Liver (tissue), 3 donors: Measurements from ENCODE around the gene HMOX2.

Experiments used
- FOXA1 ChIP-seq: IDR thresholded peaks from 2 replicates; pipeline ENCODE4 v1.6.1; 2016; ENCODE audit warnings: antibody characterized with exemption
- HNF4A ChIP-seq, 2 donors: conservative IDR thresholded peaks; 2 replicates each; pipeline ENCODE4 v1.6.1; 2016; ENCODE audit warnings: antibody characterized with exemption in 2 of 2, mild to moderate bottlenecking in 2 of 2
- SP1 ChIP-seq: IDR thresholded peaks from 2 replicates; pipeline ENCODE4 v1.6.1; 2018; ENCODE audit warnings: antibody characterized with exemption, mild to moderate bottlenecking
- TAF1 ChIP-seq: conservative IDR thresholded peaks from 2 replicates; pipeline ENCODE4 v1.6.1; 2016; ENCODE audit warnings: antibody characterized with exemption, mild to moderate bottlenecking
- TF ChIP-seq, protein P1 (sequence below): fragments of 150-350 bp; IDR thresholded peaks from 2 replicates; pipeline ENCODE4 v1.5.1; 2017; ENCODE audit warnings: improper control_type of control experiment, low read depth, low read length; ENCODE audit not compliant: missing input control
- TF ChIP-seq, protein P2 (sequence below): IDR thresholded peaks from 2 replicates; pipeline ENCODE4 v1.6.1; 2016; ENCODE audit warnings: antibody characterized with exemption
- donor health status: healthy.
- donor health status: healthy.

DNA sequence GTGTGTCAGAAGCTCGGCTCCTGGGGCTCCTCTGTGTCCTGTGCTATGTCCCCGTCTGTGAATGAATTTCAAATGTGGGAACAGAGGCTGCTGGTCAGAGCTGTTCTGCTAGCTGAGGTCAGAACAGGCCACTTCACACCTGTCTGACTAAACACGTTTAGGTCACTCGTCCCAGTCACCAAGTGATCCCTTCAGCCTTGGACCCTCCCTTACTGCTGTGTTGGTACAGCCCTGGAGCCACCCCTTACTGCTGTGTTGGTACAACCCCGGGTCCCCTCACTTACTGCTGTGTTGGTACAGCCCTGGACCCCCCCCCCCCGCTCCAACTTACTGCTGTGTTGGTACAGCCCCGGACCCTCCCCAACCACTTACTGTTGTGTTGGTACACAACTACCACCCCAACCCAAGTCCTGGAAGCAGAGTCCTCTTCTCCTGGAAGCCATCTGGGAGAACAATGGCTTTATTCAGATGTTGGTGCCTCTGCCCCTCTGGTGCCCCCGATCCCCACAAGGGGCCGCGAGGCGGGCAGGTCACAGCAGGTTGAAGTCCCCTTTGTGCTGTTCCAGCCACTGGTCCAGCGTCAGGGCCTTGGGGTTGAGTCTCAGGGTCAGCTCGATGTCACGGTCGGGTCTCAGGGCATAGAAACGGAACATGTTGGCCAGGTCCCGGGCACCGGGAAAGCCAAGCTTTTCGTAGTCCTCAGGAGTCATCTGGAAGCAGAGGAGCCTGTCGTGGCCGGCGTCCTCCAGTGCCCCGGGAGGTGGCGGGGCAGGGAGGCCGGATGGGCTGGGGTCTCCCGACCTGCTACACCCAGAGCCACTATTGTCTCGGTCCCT lies 14.7 kb upstream of the HMOX2 start:
- no peak for TF ChIP-seq TAF1
- TF ChIP-seq, protein P1, sequence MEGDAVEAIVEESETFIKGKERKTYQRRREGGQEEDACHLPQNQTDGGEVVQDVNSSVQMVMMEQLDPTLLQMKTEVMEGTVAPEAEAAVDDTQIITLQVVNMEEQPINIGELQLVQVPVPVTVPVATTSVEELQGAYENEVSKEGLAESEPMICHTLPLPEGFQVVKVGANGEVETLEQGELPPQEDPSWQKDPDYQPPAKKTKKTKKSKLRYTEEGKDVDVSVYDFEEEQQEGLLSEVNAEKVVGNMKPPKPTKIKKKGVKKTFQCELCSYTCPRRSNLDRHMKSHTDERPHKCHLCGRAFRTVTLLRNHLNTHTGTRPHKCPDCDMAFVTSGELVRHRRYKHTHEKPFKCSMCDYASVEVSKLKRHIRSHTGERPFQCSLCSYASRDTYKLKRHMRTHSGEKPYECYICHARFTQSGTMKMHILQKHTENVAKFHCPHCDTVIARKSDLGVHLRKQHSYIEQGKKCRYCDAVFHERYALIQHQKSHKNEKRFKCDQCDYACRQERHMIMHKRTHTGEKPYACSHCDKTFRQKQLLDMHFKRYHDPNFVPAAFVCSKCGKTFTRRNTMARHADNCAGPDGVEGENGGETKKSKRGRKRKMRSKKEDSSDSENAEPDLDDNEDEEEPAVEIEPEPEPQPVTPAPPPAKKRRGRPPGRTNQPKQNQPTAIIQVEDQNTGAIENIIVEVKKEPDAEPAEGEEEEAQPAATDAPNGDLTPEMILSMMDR, result no peak
- no peak for TF ChIP-seq HNF4A (conservative IDR thresholded peaks at IDR 0.05)
- no peak for TF ChIP-seq FOXA1
- TF ChIP-seq, protein P2, sequence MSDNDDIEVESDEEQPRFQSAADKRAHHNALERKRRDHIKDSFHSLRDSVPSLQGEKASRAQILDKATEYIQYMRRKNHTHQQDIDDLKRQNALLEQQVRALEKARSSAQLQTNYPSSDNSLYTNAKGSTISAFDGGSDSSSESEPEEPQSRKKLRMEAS, result no peak
- TF ChIP-seq SP1, result no peak
